K562 (cell line): ENCODE results near the gene ST6GALNAC1. TPM values are rescaled to one million over a fixed set of nuclear protein-coding genes. Genes with fewer than 3 reads are reported as not detected.

Source experiments
- ATAC-seq: fragments of 200-7000 bp; cut with Tn5 transposase; 3 replicates; pipeline ENCODE4 v1.9.1; 2020; ENCODE audit warnings: moderate library complexity
- BruUV-seq: library from RNA; stranded (reverse); fragments of 400-500 nt; replicated peaks from 2 replicates; lab custom pipeline; 2021; lab: Mats Ljungman, UMichigan
- CTCF ChIA-PET: fragments of 300-600 bp; formaldehyde crosslinking; extraction: SDS; loops from one replicate; lab custom pipeline; 2021; ENCODE audit warnings: low intra/inter-chr PET ratio; lab: Yijun Ruan, JAX
- POLR2A ChIA-PET: fragments of 300-600, 350-650 bp; sonication (Branson Sonifier 250); formaldehyde crosslinking; extraction: SDS; loops from one replicate; lab custom pipeline; 2021; ENCODE audit warnings: antibody characterized with exemption, inconsistent platforms; lab: Yijun Ruan, JAX
- DNase-seq, 4 experiments: peaks; one replicate each; pipeline versions ENCODE4 v3.0.0 to v3.0.0-alpha.2; 2011 to 2018; ENCODE audit warnings: low spot score in 3 of 4, mixed read lengths in 3 of 4; ENCODE audit errors: extremely low read depth in 1 of 4
- FAIRE-seq: peaks from 2 replicates; lab custom pipeline; 2011; peaks lifted over from hg19 to GRCh38; lab: Jason Lieb, UNC
- H2AFZ ChIP-seq: 2 replicates; pipeline ENCODE4 v1.6.0; 2011; ENCODE audit warnings: low read depth, low read length, control low read depth, inconsistent platforms
- H3K27ac ChIP-seq: fragments of 200-600 bp; 3 replicates; pipeline ENCODE4 v1.8.0; 2011; ENCODE audit warnings: low read depth, mild to moderate bottlenecking, control low read depth, inconsistent platforms, low read length, moderate library complexity, mixed read lengths; ENCODE audit errors: extremely low read depth
- H3K27me3 ChIP-seq, 2 experiments: fragments of 300-600 bp in 1 of 2; 2 replicates in 1 of 2; 3 replicates in 1 of 2; pipeline versions ENCODE4 v1.6.0 to v1.8.0; 2011; ENCODE audit warnings: inconsistent platforms in 2 of 2, low read length in 2 of 2, mild to moderate bottlenecking in 1 of 2, mixed read lengths in 1 of 2, moderate library complexity in 1 of 2; ENCODE audit not compliant: control insufficient read depth in 2 of 2, insufficient read depth in 2 of 2
- H3K36me3 ChIP-seq: fragments of 300-600 bp; 3 replicates; pipeline ENCODE4 v1.8.0; 2011; ENCODE audit warnings: mild to moderate bottlenecking, low read length, inconsistent platforms; ENCODE audit not compliant: control insufficient read depth, insufficient read depth
- H3K4me1 ChIP-seq, 2 experiments: fragments of 200-600 bp in 1 of 2; replicated peaks in 1 of 2; 2 replicates in 1 of 2; 3 replicates in 1 of 2; pipeline versions ENCODE4 v1.5.1 to v1.8.0; 2011; ENCODE audit warnings: inconsistent platforms in 2 of 2, low read length in 2 of 2, mild to moderate bottlenecking in 1 of 2, mixed read lengths in 1 of 2, moderate library complexity in 1 of 2; ENCODE audit not compliant: control insufficient read depth in 2 of 2, insufficient read depth in 2 of 2
- H3K4me2 ChIP-seq: 2 replicates; pipeline ENCODE4 v1.6.1; 2011; ENCODE audit warnings: low read length, control low read depth, inconsistent platforms, mixed read lengths; ENCODE audit not compliant: insufficient read depth
- H3K4me3 ChIP-seq: fragments of 200-600 bp; sonication (generic), shearing (Covaris generic); 2 replicates; pipeline ENCODE4 v1.5.1; 2016; ENCODE audit warnings: control low read depth, inconsistent platforms
- H3K79me2 ChIP-seq: fragments of 200-600 bp; 3 replicates; pipeline ENCODE4 v1.8.0; 2011; ENCODE audit warnings: low read length, inconsistent platforms; ENCODE audit not compliant: control insufficient read depth, insufficient read depth
- H3K9ac ChIP-seq, 2 experiments: 2 replicates each; pipeline versions ENCODE4 v1.6.0 to v1.6.1; 2011; ENCODE audit warnings: low read depth in 2 of 2, low read length in 2 of 2, control low read depth in 1 of 2, inconsistent platforms in 1 of 2, mild to moderate bottlenecking in 1 of 2, mixed read lengths in 1 of 2; ENCODE audit not compliant: insufficient read depth in 1 of 2
- H3K9me1 ChIP-seq: one replicate; pipeline ENCODE4 v1.6.0; 2011; ENCODE audit warnings: inconsistent platforms, mild to moderate bottlenecking, low read length, moderate library complexity; ENCODE audit not compliant: control insufficient read depth, insufficient read depth
- H3K9me3 ChIP-seq: replicated peaks from 2 replicates; pipeline ENCODE4 v1.5.1; 2011; ENCODE audit warnings: low read depth, low read length, inconsistent platforms; ENCODE audit not compliant: control insufficient read depth, insufficient read depth
- H4K20me1 ChIP-seq: replicated peaks from 2 replicates; pipeline ENCODE4 v1.6.1; 2011; ENCODE audit warnings: low read length, inconsistent platforms, mixed read lengths; ENCODE audit not compliant: control insufficient read depth, insufficient read depth
- DIDO1 ChIP-seq: fragments of 450-650 bp; IDR thresholded peaks from 2 replicates; pipeline ENCODE4 v1.6.1; 2016; ENCODE audit warnings: low read depth, missing biosample characterization, missing genetic modification characterization
- HSF4 ChIP-seq: fragments of 250-450 bp; sonication (Bioruptor Pico); IDR thresholded peaks from 2 replicates; pipeline ENCODE4 v2.1.2; 2022; ENCODE audit warnings: mild to moderate bottlenecking, moderate library complexity, borderline replicate concordance
- KHSRP ChIP-seq: fragments of 450-650 bp; IDR thresholded peaks from 2 replicates; pipeline ENCODE4 v1.6.1; 2017
- MCM2 ChIP-seq: fragments of 450-650 bp; IDR thresholded peaks from 2 replicates; pipeline ENCODE4 v1.6.1; 2017; ENCODE audit warnings: low read depth, mild to moderate bottlenecking
- NR2C1 ChIP-seq, 2 experiments: fragments of 450-650 bp; IDR thresholded peaks; 2 replicates each; pipeline ENCODE4 v1.6.1; 2017; ENCODE audit warnings: mild to moderate bottlenecking in 2 of 2, antibody characterized with exemption in 1 of 2, inconsistent platforms in 1 of 2, missing compliant biosample characterization in 1 of 2, missing genetic modification characterization in 1 of 2
- NR4A1 ChIP-seq, 2 experiments: fragments of 250-450 bp in 1 of 2; fragments of 450-650 bp in 1 of 2; sonication (Bioruptor Pico) in 1 of 2; IDR thresholded peaks; 2 replicates each; pipeline versions ENCODE4 v1.4.0 to v1.6.1; 2016 to 2020; ENCODE audit warnings: mild to moderate bottlenecking in 2 of 2, missing compliant biosample characterization in 1 of 2, missing genetic modification characterization in 1 of 2, moderate library complexity in 1 of 2
- RFX7 ChIP-seq: fragments of 250-450 bp; sonication (Bioruptor Pico); IDR thresholded peaks from 2 replicates; pipeline ENCODE4 v1.5.1; 2021; ENCODE audit warnings: mild to moderate bottlenecking
- TBP ChIP-seq: optimal IDR thresholded peaks from 2 replicates; pipeline ENCODE3; 2011; ENCODE audit warnings: low read depth, low read length, improper control_type of control experiment
- THRAP3 ChIP-seq: fragments of 450-650 bp; IDR thresholded peaks from 2 replicates; pipeline ENCODE4 v1.6.1; 2016; ENCODE audit warnings: mild to moderate bottlenecking, inconsistent platforms, borderline replicate concordance
- TRIM24 ChIP-seq, 2 experiments: fragments of 450-650 bp; IDR thresholded peaks; 2 replicates each; pipeline ENCODE4 v1.6.1; 2016
- ZEB2 ChIP-seq: fragments of 450-650 bp; IDR thresholded peaks from 2 replicates; pipeline ENCODE4 v1.6.1; 2016
- ZFPM2 ChIP-seq: fragments of 250-450 bp; sonication (Bioruptor Pico); IDR thresholded peaks from 2 replicates; pipeline ENCODE4 v1.5.1; 2022; ENCODE audit warnings: mild to moderate bottlenecking
- ZNF121 ChIP-seq: sonication (generic); formaldehyde crosslinking; conservative IDR thresholded peaks from 2 replicates; pipeline ENCODE4 v1.8.0; 2022; ENCODE audit warnings: missing genetic modification reagents
- ZNF263 ChIP-seq: sonication (generic); formaldehyde crosslinking; IDR thresholded peaks from 2 replicates; pipeline ENCODE4 v1.8.0; 2022; ENCODE audit warnings: mild to moderate bottlenecking, missing genetic modification reagents, borderline replicate concordance
- WGBS: fragments of 100-300 bp; shearing (Covaris generic); methylation state at CpG from one replicate; pipeline ENCODE4 v1.1.6; 2016; ENCODE audit warnings: low coverage, mixed read lengths; ENCODE audit not compliant: insufficient coverage; ENCODE audit errors: missing lambda C conversion rate; 5-methylcytosine and 5-hydroxymethylcytosine counted together
- in situ Hi-C: fragments of 300-500 bp; cut with MboI; formaldehyde crosslinking; loops from 4 replicates; pipeline ENCODE4 v1.15.0; 2018; ENCODE audit warnings: inconsistent platforms, mixed read lengths
- intact Hi-C: fragments of 100-400 bp; cut with micrococcal nuclease; formaldehyde crosslinking; loops from 2 replicates; pipeline ENCODE4 v1.14.2; 2022
- polyA plus RNA-seq, 8 experiments: library from polyadenylated mRNA; depleted of rRNA in 4 of 8; stranded (reverse) in 5 of 8; unstranded in 3 of 8; fragments of >200 nt; fragmentation: Nextera tagmentation in 2 of 8; fragmentation: Illumina TruSeq in 1 of 8; extraction: Ambion mirVana in 2 of 8; extraction: Trizol in 1 of 8; gene quantifications; 2 replicates each; pipeline versions ENCODE4 v1.2.1 to v1.2.3, GENCODE V29; 2011 to 2014; ENCODE audit warnings: inconsistent platforms in 1 of 8, missing spikeins in 1 of 8
- total RNA-seq, 7 experiments: library from RNA; depleted of rRNA in 6 of 7; stranded (reverse); fragments of >200 nt in 6 of 7; fragmentation: Illumina TruSeq in 2 of 7; extraction: Trizol in 2 of 7; gene quantifications; 2 replicates each; pipeline versions ENCODE4 v1.2.1 to v1.2.3, GENCODE V29; 2011 to 2021; ENCODE audit warnings: low replicate concordance in 1 of 7
- TF ChIP-seq, protein P1 (sequence below): fragments of 450-650 bp; IDR thresholded peaks from 2 replicates; pipeline ENCODE4 v1.6.1; 2014; ENCODE audit warnings: low read depth, mild to moderate bottlenecking, moderate library complexity, borderline replicate concordance
- TF ChIP-seq, protein P2 (sequence below), 2 experiments: fragments of 450-650 bp in 1 of 2; sonication (generic) in 1 of 2; formaldehyde crosslinking in 1 of 2; IDR thresholded peaks in 1 of 2; conservative IDR thresholded peaks in 1 of 2; 2 replicates each; pipeline versions ENCODE4 v1.6.1 to v1.8.1; 2016 to 2023; ENCODE audit warnings: mild to moderate bottlenecking in 2 of 2, moderate library complexity in 2 of 2, inconsistent platforms in 1 of 2, missing genetic modification reagents in 1 of 2
- TF ChIP-seq, protein P3 (sequence below): fragments of 250-450 bp; sonication (Bioruptor Pico); IDR thresholded peaks from 2 replicates; pipeline ENCODE4 v1.5.0; 2021

Gene ST6GALNAC1
- total and polyA plus RNA-seq, 9 of the 15 experiments (the other 6 are each of a cell fraction or from before 2014, with no cell fraction given), result 20.6 to 68.4 (median 50.5) TPM

DNA sequence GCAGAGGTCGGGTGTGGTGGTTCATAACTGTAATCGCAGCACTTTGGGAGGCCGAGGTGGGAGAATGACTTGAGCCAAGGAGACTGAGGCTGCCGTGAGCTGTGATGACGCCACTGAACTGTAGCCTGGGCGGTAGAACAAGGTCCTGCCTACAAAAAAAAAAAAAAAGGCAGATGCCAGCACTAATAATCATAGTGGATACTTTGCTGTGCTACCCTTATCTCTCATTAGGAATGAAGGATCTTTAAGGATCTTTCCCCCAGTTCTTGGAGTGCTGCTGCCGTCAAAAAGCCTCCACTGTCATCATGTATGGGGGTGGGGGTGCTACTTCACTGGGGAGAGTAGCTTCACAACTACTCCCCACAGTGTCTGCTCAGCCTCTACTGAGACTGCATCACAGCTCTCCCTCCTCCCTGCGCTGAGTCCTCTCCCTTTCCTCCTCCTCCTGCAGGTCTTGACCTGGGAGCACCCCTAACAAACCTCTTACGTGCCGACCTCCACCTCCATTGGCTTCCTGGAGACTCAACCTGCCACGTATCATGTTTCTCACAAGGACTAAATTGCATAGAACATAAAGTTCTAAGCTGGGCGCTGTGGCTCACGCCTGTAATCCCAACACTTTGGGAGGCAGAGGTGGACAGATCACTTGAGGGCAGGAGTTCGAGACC is 24.4 kb upstream of the ST6GALNAC1 start (continued):
- TF ChIP-seq TBP (peak; percentile 64), ZNF263 (CRISPR knock-in tag) (peak; percentile 96), MCM2 (peak; percentile 55; the same call in 1 of the 2 replicates), HSF4 (CRISPR knock-in tag) (no peak)
- TF ChIP-seq, protein P1, sequence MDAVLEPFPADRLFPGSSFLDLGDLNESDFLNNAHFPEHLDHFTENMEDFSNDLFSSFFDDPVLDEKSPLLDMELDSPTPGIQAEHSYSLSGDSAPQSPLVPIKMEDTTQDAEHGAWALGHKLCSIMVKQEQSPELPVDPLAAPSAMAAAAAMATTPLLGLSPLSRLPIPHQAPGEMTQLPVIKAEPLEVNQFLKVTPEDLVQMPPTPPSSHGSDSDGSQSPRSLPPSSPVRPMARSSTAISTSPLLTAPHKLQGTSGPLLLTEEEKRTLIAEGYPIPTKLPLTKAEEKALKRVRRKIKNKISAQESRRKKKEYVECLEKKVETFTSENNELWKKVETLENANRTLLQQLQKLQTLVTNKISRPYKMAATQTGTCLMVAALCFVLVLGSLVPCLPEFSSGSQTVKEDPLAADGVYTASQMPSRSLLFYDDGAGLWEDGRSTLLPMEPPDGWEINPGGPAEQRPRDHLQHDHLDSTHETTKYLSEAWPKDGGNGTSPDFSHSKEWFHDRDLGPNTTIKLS, result peak; percentile 59; the same call in 1 of the 2 replicates
- TF ChIP-seq, all 486 proteins: peak for 9

DNA sequence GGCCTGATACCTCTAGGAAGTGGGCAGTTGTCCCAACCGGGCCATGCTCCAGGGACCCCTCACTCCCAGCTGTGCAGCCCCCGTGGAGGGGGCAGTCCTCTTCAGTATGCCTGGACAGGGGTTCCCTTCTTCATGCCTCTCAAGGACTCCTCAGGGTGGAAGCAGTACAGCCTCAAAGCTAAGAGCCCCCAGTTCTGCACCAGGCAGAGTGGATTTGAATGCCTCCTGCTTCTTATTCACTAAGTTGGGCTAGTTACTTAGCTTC is 23.9 kb upstream of the ST6GALNAC1 start:
- CTCF ChIA-PET, result no interaction called here
- peaks cover 6% of the 10 kb centered on the region; the same call in 2 of the 3 replicates for H3K79me2 ChIP-seq
- no TSS peak for BruUV-seq
- no peak overlapping the region; the same call in 1 of the 2 replicates for H3K4me2 ChIP-seq
- in situ Hi-C loops (no loop called here), intact Hi-C loops (no loop called here)
- no peaks in the 10 kb centered on the region for H3K9me3 ChIP-seq
- DNase-seq, result peak in 1 of 4 experiments; percentile 5
- peak overlapping the region; percentile 88 for H2AFZ ChIP-seq
- WGBS, result 29% methylated on average over 2 of the region's 2 CpGs
- peaks cover 26 to 27% of the 10 kb centered on the region in 2 experiments; a peak in 4 of 5 replicates for H3K4me1 ChIP-seq
- peak overlapping the region in 1 of 2 experiments; percentile 75; a peak in 1 of 4 replicates for H3K9ac ChIP-seq
- H3K36me3 ChIP-seq, result no peaks in the 10 kb centered on the region
- no peak overlapping the region for H3K4me3 ChIP-seq
- no peaks in the 10 kb centered on the region for H3K27me3 ChIP-seq
- H3K27ac ChIP-seq, result no peak overlapping the region
- H3K9me1 ChIP-seq, result no peaks in the 10 kb centered on the region
- FAIRE-seq, result no peak
- ATAC-seq, result no peak
- POLR2A ChIA-PET, result interaction anchor here (0.5 to 1.2 kb wide), 3 partner anchors 14 to 1360 kb away, joined by 3 to 4 read pairs (median 4); no protein-coding TSS in a partner anchor
- H4K20me1 ChIP-seq, result no peaks in the 10 kb centered on the region
- TF ChIP-seq, protein P2, sequence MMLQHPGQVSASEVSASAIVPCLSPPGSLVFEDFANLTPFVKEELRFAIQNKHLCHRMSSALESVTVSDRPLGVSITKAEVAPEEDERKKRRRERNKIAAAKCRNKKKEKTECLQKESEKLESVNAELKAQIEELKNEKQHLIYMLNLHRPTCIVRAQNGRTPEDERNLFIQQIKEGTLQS (IDR thresholded peaks at IDR 0.05), result no peak
- TF ChIP-seq, protein P2 (CRISPR knock-in tag; conservative IDR thresholded peaks at IDR 0.05), result no peak
- TF ChIP-seq TRIM24 (IDR thresholded peaks at IDR 0.05) (no peak), ZFPM2 (CRISPR knock-in tag) (no peak), KHSRP (no peak), ZEB2 (no peak), NR2C1 (IDR thresholded peaks at IDR 0.05) (no peak), NR2C1 (tag; IDR thresholded peaks at IDR 0.05) (no peak), THRAP3 (no peak), ZNF121 (no peak), NR4A1 (CRISPR knock-in tag; IDR thresholded peaks at IDR 0.05) (no peak), NR4A1 (tag; IDR thresholded peaks at IDR 0.05) (no peak), RFX7 (CRISPR knock-in tag) (no peak), DIDO1 (tag) (no peak)
- TF ChIP-seq, protein P3, sequence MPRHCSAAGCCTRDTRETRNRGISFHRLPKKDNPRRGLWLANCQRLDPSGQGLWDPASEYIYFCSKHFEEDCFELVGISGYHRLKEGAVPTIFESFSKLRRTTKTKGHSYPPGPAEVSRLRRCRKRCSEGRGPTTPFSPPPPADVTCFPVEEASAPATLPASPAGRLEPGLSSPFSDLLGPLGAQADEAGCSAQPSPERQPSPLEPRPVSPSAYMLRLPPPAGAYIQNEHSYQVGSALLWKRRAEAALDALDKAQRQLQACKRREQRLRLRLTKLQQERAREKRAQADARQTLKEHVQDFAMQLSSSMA, result no peak
